Measurements from ENCODE around the gene SGMS1.

DNA sequence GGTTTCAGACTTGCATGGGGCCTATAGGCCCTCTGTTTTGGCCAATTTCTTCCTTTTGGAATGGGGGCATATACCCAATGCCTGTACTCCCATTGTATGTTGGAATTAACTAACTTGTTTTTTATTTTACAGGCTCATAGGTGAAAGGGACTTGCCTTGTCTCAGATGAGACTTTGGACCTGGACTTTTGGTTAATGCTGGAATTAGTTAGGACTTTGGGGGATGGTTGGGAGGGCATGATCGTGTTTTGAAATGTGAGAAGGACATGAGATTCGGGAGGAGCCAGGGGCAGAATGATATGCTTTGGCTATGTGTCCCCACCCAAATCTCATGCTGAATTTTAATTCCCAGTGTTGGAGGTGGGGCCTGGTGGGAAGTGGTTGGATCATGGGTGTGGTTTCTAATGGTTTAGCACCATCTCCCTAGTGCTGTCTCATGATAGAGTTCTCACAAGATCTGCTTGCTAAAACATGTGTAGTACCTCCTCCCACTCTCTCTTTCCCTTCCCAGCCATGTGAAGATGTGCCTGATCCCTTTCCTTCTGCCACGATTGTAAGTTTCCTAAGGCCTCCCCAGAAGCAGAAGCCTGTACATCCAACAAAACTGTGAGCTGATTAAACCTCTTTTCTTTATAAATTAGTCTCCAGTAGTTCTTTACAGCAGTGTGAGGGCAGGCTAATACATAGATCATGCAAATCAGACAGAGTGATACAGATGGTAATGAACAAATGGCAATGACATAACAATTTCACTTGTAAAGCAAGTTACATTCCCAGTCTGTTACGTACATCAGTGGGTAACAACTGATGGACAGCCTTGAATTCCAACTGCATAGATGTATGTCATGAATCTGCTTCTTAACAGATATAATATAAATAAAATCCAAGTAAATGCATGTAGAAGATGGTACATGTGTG is 146.2 kb downstream of the SGMS1 start:
- TF ChIP-seq, protein P1, sequence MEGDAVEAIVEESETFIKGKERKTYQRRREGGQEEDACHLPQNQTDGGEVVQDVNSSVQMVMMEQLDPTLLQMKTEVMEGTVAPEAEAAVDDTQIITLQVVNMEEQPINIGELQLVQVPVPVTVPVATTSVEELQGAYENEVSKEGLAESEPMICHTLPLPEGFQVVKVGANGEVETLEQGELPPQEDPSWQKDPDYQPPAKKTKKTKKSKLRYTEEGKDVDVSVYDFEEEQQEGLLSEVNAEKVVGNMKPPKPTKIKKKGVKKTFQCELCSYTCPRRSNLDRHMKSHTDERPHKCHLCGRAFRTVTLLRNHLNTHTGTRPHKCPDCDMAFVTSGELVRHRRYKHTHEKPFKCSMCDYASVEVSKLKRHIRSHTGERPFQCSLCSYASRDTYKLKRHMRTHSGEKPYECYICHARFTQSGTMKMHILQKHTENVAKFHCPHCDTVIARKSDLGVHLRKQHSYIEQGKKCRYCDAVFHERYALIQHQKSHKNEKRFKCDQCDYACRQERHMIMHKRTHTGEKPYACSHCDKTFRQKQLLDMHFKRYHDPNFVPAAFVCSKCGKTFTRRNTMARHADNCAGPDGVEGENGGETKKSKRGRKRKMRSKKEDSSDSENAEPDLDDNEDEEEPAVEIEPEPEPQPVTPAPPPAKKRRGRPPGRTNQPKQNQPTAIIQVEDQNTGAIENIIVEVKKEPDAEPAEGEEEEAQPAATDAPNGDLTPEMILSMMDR (conservative IDR thresholded peaks at IDR 0.05 in 1 of 2, IDR thresholded peaks at IDR 0.05 in 1 of 2; ENCODE audit: extremely low read depth in 1 of 2, insufficient read depth in 1 of 2, low read depth in 1 of 2, low read length in 2 of 2) = no peak
- TF ChIP-seq EZH2 (IDR thresholded peaks at IDR 0.05; ENCODE audit: borderline replicate concordance, low read length) = no peak

Data from mammary epithelial cell (primary cell).